Measurements from ENCODE around the gene TPO.

TPO gene

DNA sequence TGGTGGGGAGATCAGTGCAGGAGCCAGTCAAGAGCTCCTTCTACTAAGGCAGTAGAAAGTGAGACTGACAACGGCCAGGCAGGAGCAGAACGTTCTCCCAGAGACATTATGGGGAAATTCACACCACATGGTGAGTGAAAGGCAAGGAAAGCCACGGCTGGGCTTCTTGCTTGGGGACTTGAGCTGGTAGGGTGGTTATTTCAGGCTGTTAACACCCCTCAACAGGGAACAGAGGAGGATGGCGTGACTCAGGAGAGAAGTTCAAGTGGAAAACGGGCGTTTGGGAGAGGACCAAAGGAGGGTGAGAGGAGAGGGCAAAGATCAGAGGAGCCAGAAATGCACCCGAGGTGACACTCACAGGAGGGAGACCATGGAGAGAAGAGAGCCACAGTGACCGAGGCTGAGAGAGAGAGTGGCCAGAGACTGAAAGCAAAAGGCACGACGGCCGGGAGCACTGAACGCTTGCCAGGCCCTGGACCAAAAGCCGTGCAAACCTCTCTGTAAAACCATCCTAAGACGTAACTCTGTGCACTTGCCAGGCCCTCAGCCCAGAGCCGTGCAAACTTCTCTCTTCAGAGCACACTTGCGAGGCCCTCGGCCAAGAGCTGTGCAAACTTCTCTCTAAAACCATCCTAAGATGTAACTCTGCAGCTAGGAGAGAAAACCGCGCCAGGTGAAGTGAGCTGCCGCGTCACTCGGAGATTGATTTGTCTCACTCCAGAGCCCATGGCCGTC is 7.7 kb downstream of the TPO start:
- DNase-seq (ENCODE audit: extremely low read depth, low read depth), result no peak
- TF ChIP-seq, protein P1, sequence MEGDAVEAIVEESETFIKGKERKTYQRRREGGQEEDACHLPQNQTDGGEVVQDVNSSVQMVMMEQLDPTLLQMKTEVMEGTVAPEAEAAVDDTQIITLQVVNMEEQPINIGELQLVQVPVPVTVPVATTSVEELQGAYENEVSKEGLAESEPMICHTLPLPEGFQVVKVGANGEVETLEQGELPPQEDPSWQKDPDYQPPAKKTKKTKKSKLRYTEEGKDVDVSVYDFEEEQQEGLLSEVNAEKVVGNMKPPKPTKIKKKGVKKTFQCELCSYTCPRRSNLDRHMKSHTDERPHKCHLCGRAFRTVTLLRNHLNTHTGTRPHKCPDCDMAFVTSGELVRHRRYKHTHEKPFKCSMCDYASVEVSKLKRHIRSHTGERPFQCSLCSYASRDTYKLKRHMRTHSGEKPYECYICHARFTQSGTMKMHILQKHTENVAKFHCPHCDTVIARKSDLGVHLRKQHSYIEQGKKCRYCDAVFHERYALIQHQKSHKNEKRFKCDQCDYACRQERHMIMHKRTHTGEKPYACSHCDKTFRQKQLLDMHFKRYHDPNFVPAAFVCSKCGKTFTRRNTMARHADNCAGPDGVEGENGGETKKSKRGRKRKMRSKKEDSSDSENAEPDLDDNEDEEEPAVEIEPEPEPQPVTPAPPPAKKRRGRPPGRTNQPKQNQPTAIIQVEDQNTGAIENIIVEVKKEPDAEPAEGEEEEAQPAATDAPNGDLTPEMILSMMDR (IDR thresholded peaks at IDR 0.05; ENCODE audit: low read depth, low read length), result no peak

DNA sequence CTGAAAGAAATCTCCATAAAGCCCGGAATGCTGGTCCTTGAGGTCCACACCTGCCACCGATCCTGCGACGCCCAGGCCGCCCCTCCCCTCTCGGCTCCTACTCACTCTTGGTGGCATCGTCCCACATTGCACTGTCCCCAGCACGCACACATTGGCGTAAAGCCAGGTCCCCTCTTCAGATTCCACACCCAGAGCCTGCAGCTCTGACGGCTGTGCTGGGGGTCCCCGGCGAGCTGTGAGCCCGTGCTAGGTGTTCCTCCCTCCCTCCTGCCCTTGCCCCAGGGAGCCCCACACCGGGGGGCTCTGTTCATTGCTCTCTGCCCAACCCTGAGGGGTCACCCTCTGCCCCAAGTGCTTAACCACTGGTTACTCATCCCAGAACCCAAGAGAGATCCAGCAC is 8.5 kb downstream of the TPO start:
- no peak for DNase-seq (ENCODE audit: extremely low read depth, low read depth)
- TF ChIP-seq, protein P1 (IDR thresholded peaks at IDR 0.05; ENCODE audit: low read depth, low read length), result no peak

DNA sequence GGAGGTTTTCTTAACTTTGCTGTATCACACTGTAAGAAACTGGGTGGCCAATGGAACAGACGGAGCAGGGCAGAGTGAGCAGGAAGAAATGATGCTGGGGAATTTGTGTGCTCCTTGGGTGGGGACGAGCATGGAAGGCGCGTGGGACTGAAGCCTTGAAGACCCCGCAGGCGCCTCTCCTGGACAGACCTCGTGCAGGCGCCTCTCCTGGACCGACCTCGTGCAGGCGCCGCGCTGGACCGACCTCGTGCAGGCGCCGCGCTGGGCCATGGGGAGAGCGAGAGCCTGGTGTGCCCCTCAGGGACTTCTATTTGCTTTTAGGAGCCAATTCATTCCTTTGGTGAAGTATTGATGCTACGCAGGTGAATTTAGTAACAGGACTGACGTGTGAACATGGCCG is 8.9 kb downstream of the TPO start:
- DNase-seq (ENCODE audit: extremely low read depth, low read depth), result no peak
- TF ChIP-seq, protein P1 (IDR thresholded peaks at IDR 0.05; ENCODE audit: low read depth, low read length), result no peak

DNA sequence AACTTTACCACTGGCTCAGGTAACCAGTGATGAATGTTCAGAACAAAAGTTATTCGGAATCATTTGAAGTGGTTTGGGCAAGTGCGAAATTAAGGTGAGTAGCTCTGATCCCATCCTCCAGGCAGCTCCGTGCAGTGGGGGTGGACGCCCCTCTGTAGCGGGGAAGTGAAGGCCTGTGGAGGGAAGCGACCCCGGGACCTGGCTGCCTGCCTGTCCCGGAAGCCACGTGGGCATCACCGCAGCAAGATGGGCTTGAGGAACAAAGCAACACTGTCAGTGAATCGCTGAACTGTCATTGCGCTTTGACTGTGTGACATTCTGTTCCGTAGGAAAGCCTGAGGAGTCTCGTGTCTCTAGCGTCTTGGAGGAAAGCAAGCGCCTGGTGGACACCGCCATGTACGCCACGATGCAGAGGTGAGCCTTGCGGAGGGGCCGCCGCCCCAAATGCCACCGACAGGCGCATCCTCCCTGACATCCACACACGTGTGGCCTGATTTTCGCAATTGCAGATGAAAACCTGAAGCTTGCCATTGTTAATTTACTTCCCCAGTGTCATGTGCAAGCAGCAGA is 9.5 kb downstream of the TPO start:
- TF ChIP-seq, protein P1 (IDR thresholded peaks at IDR 0.05; ENCODE audit: low read depth, low read length), result no peak
- no peak for DNase-seq (ENCODE audit: extremely low read depth, low read depth)

DNA sequence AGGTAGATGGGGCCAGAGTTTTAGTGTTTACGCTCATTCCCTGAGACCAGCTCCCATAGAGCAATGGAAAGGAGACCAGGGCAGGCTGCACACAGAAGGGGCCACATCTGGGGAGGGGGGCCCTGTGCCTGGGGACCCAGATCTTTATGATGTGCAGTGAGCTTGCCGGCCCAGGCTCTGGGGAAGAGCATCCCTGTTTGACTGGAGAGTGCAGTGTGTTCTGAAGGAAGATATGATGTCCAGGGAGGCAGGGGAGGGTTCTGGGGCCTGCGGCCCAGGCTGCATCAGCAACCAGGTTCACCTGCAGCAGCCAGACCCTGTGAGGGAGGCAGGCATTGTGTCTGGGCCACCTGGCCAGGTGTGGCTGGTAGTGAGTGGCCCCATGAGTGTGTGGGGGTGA is 13.8 kb downstream of the TPO start:
- DNase-seq (ENCODE audit: extremely low read depth, low read depth), result no peak
- TF ChIP-seq, protein P1 (IDR thresholded peaks at IDR 0.05; ENCODE audit: low read depth, low read length), result no peak

DNA sequence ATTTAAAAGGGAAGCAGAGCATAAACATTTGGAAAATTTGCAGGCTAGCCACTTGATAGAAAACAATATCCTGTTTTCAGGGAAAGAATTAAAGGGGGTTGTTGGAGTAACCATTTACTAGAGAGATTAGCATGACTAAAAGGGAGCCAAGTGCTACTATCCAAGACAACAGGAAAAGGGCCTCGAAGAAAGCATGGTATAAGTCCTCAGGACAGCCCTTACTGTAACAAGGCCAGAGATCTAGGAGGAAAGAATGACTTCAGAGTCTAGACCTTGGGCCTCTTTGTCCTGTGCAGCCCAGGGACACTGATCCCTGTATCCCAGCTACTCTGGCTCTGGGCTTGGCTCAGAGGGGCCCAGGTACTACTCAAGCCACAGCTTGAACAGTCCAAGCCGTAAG is 16.6 kb downstream of the TPO start:
- no peak for DNase-seq (ENCODE audit: extremely low read depth, low read depth)
- TF ChIP-seq, protein P1 (IDR thresholded peaks at IDR 0.05; ENCODE audit: low read depth, low read length), result no peak

DNA sequence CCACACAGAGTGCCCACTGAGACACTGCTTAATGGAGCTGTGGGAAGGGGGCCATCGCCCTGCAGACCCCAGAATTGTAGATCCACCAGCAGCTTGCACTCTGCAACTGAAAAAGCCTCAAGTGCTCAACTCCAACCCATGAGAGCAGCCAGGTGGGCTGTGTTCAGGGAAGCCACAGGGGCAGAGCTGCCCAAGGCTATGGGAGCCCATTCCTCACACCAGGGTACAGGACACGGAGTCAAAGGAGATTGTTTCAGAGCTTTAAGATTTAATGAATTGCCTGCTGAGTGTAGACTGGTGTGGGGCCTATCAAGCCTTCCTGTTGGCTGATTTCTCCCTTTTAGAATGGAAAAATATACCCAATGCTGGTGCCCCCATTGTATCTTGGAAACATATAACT is 17.2 kb downstream of the TPO start:
- DNase-seq (ENCODE audit: extremely low read depth, low read depth), result no peak
- TF ChIP-seq, protein P1 (IDR thresholded peaks at IDR 0.05; ENCODE audit: low read depth, low read length), result no peak

Measured in AG09319 (cell line).